ENCODE data around the gene MINDY3. TPM values are rescaled to one million over a fixed set of nuclear protein-coding genes. Genes with fewer than 3 reads are reported as not detected.

Gene MINDY3
- total and polyA plus RNA-seq, 2 donors (not counting 1 experiment from before 2014, with no cell fraction given), result 11.6 to 29.3 TPM

DNA sequence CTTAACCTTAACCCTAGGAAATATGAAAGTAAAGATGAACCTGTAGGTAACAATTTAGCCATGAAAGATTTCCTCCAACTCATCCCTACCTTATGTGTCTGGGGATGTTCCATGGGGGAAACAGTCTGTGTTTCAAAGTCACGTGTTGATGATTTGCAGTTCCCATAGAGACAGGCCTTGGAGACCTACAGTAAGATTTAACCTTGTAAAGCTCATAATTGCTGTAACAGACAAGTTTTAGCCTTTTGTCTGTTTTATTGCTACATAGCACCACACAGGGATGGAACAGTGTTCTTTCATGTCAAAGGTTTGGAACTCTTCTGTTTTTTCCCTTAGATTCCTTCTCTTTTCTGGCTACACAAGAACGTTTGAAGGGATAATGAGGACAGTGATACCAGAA lies 105.4 kb downstream of the MINDY3 start:
- Mint-ChIP-seq H3K27me3 (peaks cover 17% of the 10 kb centered on the region), H3K27ac (no peak overlapping the region), H3K4me1 (no peaks in the 10 kb centered on the region), H3K9me3 (ENCODE audit: insufficient read depth) (no peaks in the 10 kb centered on the region), H3K4me3 (no peak overlapping the region)
- Histone ChIP-seq H3K9ac (ENCODE audit: low read length) (no peak overlapping the region), H3K4me3 (ENCODE audit: control extremely low read depth in 1 of 5, extremely low read depth in 1 of 5, insufficient read depth in 1 of 5, low read depth in 2 of 5, low read length in 4 of 5) (no peak overlapping the region), H2AFZ (ENCODE audit: insufficient read depth, low read depth, low read length, poor library complexity, severe bottlenecking) (no peak overlapping the region), H3K27me3 (replicated peaks in 1 of 4; ENCODE audit: control extremely low read depth in 1 of 4, control insufficient read depth in 3 of 4, insufficient read depth in 4 of 4, low read length in 3 of 4) (no peaks in the 10 kb centered on the region), H3K27ac (ENCODE audit: low read length in 2 of 2) (no peak overlapping the region), H3K4me2 (replicated peaks; ENCODE audit: low read depth, low read length, poor library complexity, severe bottlenecking) (no peak overlapping the region), H3K79me2 (ENCODE audit: control insufficient read depth, insufficient read depth, low read length) (no peaks in the 10 kb centered on the region), H3K4me1 (ENCODE audit: control insufficient read depth in 2 of 2, insufficient read depth in 2 of 2, low read length in 2 of 2) (no peaks in the 10 kb centered on the region), H3K9me3 (ENCODE audit: control extremely low read depth in 1 of 3, control insufficient read depth in 2 of 3, insufficient read depth in 1 of 3, low read length in 2 of 3) (no peaks in the 10 kb centered on the region), H4K20me1 (ENCODE audit: control insufficient read depth, insufficient read depth, low read length, poor library complexity, severe bottlenecking) (no peaks in the 10 kb centered on the region), H3K36me3 (replicated peaks in 1 of 2; ENCODE audit: control extremely low read depth in 1 of 2, control insufficient read depth in 1 of 2, extremely low read depth in 1 of 2, insufficient read depth in 2 of 2, low read length in 1 of 2) (no peaks in the 10 kb centered on the region)
- DNase-seq (no peak), ATAC-seq (ENCODE audit: low read depth) (no peak)
- ChIA-PET POLR2A (no interaction called here), CTCF (no interaction called here)
- intact Hi-C loops (cut with micrococcal nuclease), result no loop called here
- 54% methylated on average over 2 of the region's 2 CpGs for WGBS (ENCODE audit: insufficient coverage)
- no peak for TF ChIP-seq EZH2 (IDR thresholded peaks at IDR 0.05; ENCODE audit: borderline replicate concordance, insufficient read depth, low read depth, low read length, poor library complexity, severe bottlenecking)
- TF ChIP-seq, protein P1, sequence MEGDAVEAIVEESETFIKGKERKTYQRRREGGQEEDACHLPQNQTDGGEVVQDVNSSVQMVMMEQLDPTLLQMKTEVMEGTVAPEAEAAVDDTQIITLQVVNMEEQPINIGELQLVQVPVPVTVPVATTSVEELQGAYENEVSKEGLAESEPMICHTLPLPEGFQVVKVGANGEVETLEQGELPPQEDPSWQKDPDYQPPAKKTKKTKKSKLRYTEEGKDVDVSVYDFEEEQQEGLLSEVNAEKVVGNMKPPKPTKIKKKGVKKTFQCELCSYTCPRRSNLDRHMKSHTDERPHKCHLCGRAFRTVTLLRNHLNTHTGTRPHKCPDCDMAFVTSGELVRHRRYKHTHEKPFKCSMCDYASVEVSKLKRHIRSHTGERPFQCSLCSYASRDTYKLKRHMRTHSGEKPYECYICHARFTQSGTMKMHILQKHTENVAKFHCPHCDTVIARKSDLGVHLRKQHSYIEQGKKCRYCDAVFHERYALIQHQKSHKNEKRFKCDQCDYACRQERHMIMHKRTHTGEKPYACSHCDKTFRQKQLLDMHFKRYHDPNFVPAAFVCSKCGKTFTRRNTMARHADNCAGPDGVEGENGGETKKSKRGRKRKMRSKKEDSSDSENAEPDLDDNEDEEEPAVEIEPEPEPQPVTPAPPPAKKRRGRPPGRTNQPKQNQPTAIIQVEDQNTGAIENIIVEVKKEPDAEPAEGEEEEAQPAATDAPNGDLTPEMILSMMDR (IDR thresholded peaks at IDR 0.05), result no peak

DNA sequence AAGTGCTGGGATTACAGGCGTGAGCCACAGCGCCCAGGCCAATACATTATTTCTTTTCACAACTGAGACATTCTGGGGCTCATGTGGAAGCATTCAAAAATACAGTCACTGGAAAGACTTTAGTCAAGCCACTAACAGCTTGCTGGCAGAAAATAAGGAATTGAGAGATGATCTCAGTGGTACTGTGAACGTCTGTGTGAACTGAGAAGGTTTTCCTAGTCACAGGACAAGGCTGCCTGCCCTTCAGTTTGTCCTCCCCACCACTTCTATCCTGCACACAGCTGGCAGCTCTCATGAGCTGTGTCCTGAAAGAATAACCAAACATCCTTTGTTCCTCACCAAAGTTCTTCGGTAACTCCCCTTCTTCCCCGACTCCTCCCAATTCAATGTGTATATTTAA lies 109.3 kb downstream of the MINDY3 start:
- Histone ChIP-seq H2AFZ (ENCODE audit: insufficient read depth, low read depth, low read length, poor library complexity, severe bottlenecking) (no peak overlapping the region), H3K79me2 (ENCODE audit: control insufficient read depth, insufficient read depth, low read length) (no peaks in the 10 kb centered on the region), H3K27ac (ENCODE audit: low read length in 2 of 2) (no peak overlapping the region), H3K9ac (ENCODE audit: low read length) (no peak overlapping the region), H3K36me3 (replicated peaks in 1 of 2; ENCODE audit: control extremely low read depth in 1 of 2, control insufficient read depth in 1 of 2, extremely low read depth in 1 of 2, insufficient read depth in 2 of 2, low read length in 1 of 2) (no peaks in the 10 kb centered on the region), H3K27me3 (replicated peaks in 1 of 4; ENCODE audit: control extremely low read depth in 1 of 4, control insufficient read depth in 3 of 4, insufficient read depth in 4 of 4, low read length in 3 of 4) (peaks cover 0 to 3% (median 0%) of the 10 kb centered on the region in 4 experiments), H4K20me1 (ENCODE audit: control insufficient read depth, insufficient read depth, low read length, poor library complexity, severe bottlenecking) (no peaks in the 10 kb centered on the region), H3K4me1 (ENCODE audit: control insufficient read depth in 2 of 2, insufficient read depth in 2 of 2, low read length in 2 of 2) (no peaks in the 10 kb centered on the region), H3K4me3 (ENCODE audit: control extremely low read depth in 1 of 5, extremely low read depth in 1 of 5, insufficient read depth in 1 of 5, low read depth in 2 of 5, low read length in 4 of 5) (no peak overlapping the region), H3K9me3 (ENCODE audit: control extremely low read depth in 1 of 3, control insufficient read depth in 2 of 3, insufficient read depth in 1 of 3, low read length in 2 of 3) (no peaks in the 10 kb centered on the region), H3K4me2 (replicated peaks; ENCODE audit: low read depth, low read length, poor library complexity, severe bottlenecking) (no peak overlapping the region)
- Mint-ChIP-seq H3K4me3 (no peak overlapping the region), H3K9me3 (ENCODE audit: insufficient read depth) (no peaks in the 10 kb centered on the region), H3K4me1 (no peaks in the 10 kb centered on the region), H3K27ac (no peak overlapping the region), H3K27me3 (peaks cover 21% of the 10 kb centered on the region)
- DNase-seq (no peak), ATAC-seq (ENCODE audit: low read depth) (no peak)
- ChIA-PET POLR2A (no interaction called here), CTCF (no interaction called here)
- intact Hi-C loops (cut with micrococcal nuclease), result no loop called here
- WGBS (ENCODE audit: insufficient coverage), result no CpG with 5 or more reads among the region's 5 CpGs
- TF ChIP-seq, protein P1 (IDR thresholded peaks at IDR 0.05), result no peak
- no peak for TF ChIP-seq EZH2 (IDR thresholded peaks at IDR 0.05; ENCODE audit: borderline replicate concordance, insufficient read depth, low read depth, low read length, poor library complexity, severe bottlenecking)
